HepG2 (cell line): ENCODE data around the gene PSMC5. TPM values are rescaled to one million over a fixed set of nuclear protein-coding genes. Genes with fewer than 3 reads are reported as not detected.

Experiments used
- DMTF1 ChIP-seq: sonication (generic); formaldehyde crosslinking; IDR thresholded peaks from 2 replicates; pipeline ENCODE4 v1.4.0; 2020; ENCODE audit warnings: mild to moderate bottlenecking, missing genetic modification reagents
- FOSL1 ChIP-seq: sonication (generic); formaldehyde crosslinking; IDR thresholded peaks from 2 replicates; pipeline ENCODE4 v1.9.0; 2021; ENCODE audit warnings: missing genetic modification reagents, borderline replicate concordance
- FOXM1 ChIP-seq: sonication (generic); formaldehyde crosslinking; IDR thresholded peaks from 2 replicates; pipeline ENCODE4 v1.5.0; 2020; ENCODE audit warnings: missing genetic modification reagents
- FOXP4 ChIP-seq: sonication (generic); formaldehyde crosslinking; IDR thresholded peaks from 2 replicates; pipeline ENCODE4 v1.4.0; 2020; ENCODE audit warnings: missing genetic modification reagents
- KDM1A ChIP-seq: IDR thresholded peaks from 2 replicates; pipeline ENCODE4 v1.6.1; 2016; ENCODE audit warnings: missing compliant biosample characterization
- KDM5B ChIP-seq: sonication (generic); formaldehyde crosslinking; IDR thresholded peaks from 2 replicates; pipeline ENCODE4 v1.4.0; 2020; ENCODE audit warnings: missing genetic modification reagents, mild to moderate bottlenecking, borderline replicate concordance
- LBX2 ChIP-seq: sonication (generic); formaldehyde crosslinking; IDR thresholded peaks from 2 replicates; pipeline ENCODE4 v1.5.0; 2020; ENCODE audit warnings: missing genetic modification reagents, mild to moderate bottlenecking, borderline replicate concordance
- MIER3 ChIP-seq: IDR thresholded peaks from 2 replicates; pipeline ENCODE4 v1.6.1; 2016; ENCODE audit warnings: missing compliant biosample characterization, borderline replicate concordance
- MLX ChIP-seq: IDR thresholded peaks from 2 replicates; pipeline ENCODE4 v1.6.1; 2016
- POLR2AphosphoS5 ChIP-seq: IDR thresholded peaks from 2 replicates; pipeline ENCODE4 v1.6.1; 2012; ENCODE audit warnings: low read depth, low read length
- RAD21 ChIP-seq: fragments of 450-650 bp; formaldehyde crosslinking; IDR thresholded peaks from 2 replicates; pipeline ENCODE4 v1.5.0; 2020; ENCODE audit warnings: mild to moderate bottlenecking
- RFX1 ChIP-seq: fragments of 450-650 bp; IDR thresholded peaks from 2 replicates; pipeline ENCODE4 v1.6.1; 2017
- SAP130 ChIP-seq: IDR thresholded peaks from 2 replicates; pipeline ENCODE4 v1.6.1; 2016; ENCODE audit warnings: low read depth
- SETDB1 ChIP-seq: sonication (generic); formaldehyde crosslinking; IDR thresholded peaks from 2 replicates; pipeline ENCODE4 v1.5.1; 2020; ENCODE audit warnings: missing genetic modification reagents, mild to moderate bottlenecking, borderline replicate concordance
- SMAD9 ChIP-seq: sonication (generic); formaldehyde crosslinking; IDR thresholded peaks from 2 replicates; pipeline ENCODE4 v1.5.1; 2020; ENCODE audit warnings: mild to moderate bottlenecking, missing genetic modification reagents
- USF2 ChIP-seq, 2 experiments: sonication (generic) in 1 of 2; formaldehyde crosslinking in 1 of 2; IDR thresholded peaks; 2 replicates each; pipeline versions ENCODE4 v1.5.1 to v1.6.1; 2011 to 2020; ENCODE audit warnings: borderline replicate concordance in 1 of 2, low read depth in 1 of 2, low read length in 1 of 2, mild to moderate bottlenecking in 1 of 2, missing genetic modification reagents in 1 of 2, moderate library complexity in 1 of 2
- ZMAT3 ChIP-seq: sonication (generic); formaldehyde crosslinking; conservative IDR thresholded peaks from 2 replicates; pipeline ENCODE4 v1.7.0; 2021; ENCODE audit warnings: missing genetic modification reagents
- ZUFSP ChIP-seq: sonication (generic); formaldehyde crosslinking; IDR thresholded peaks from 2 replicates; pipeline ENCODE4 v1.9.0; 2021; ENCODE audit warnings: missing genetic modification reagents, mild to moderate bottlenecking, borderline replicate concordance
- polyA plus RNA-seq, 8 experiments: library from polyadenylated mRNA; depleted of rRNA in 3 of 8; stranded (reverse) in 7 of 8; unstranded in 1 of 8; fragments of >200 nt; fragmentation: Illumina TruSeq in 4 of 8; extraction: Trizol in 4 of 8; gene quantifications; 2 replicates each; pipeline versions ENCODE4 v1.2.1 to v1.2.3, GENCODE V29; 2011 to 2016; ENCODE audit warnings: low read depth in 4 of 8, missing spikeins in 1 of 8, mixed read lengths in 1 of 8; ENCODE audit not compliant: insufficient read depth in 1 of 8
- total RNA-seq, 5 experiments: library from RNA; depleted of rRNA; stranded (reverse); fragments of >200 nt; fragmentation: Illumina TruSeq; extraction: Trizol; gene quantifications; 2 replicates each; pipeline ENCODE4 v1.2.3, GENCODE V29; 2016; ENCODE audit warnings: low read depth in 1 of 5

PSMC5 gene
- total and polyA plus RNA-seq, 2 of the 13 experiments (the other 11 are each of a cell fraction or from before 2014, with no cell fraction given), result 35.3 to 128 TPM

GRCh38 chr17:63842540-63843386 lies 15.5 kb downstream of the PSMC5 start, which contains the start of gene SMARCD2 (continued):
- TF ChIP-seq USF2 (IDR thresholded peaks at IDR 0.05; ENCODE audit: low read depth, low read length), result no peak
- TF ChIP-seq USF2 (CRISPR knock-in tag; IDR thresholded peaks at IDR 0.05; ENCODE audit: borderline replicate concordance), result peak; percentile 58; the same call in 1 of the 2 replicates
- peak; percentile 95 for TF ChIP-seq RAD21 (CRISPR knock-in tag)
- TF ChIP-seq MLX (CRISPR knock-in tag), result 0 out of 2 replicates have a peak, but pooled peaks have one; percentile 31
- TF ChIP-seq ZUFSP (CRISPR knock-in tag), result no peak
- TF ChIP-seq FOXM1 (CRISPR knock-in tag), result 0 out of 2 replicates have a peak, but pooled peaks have one; percentile 45
- TF ChIP-seq KDM5B (CRISPR knock-in tag), result peak; percentile 83
- peak; percentile 92 for TF ChIP-seq ZMAT3
- peak; percentile 86; the same call in 1 of the 2 replicates for TF ChIP-seq MIER3 (CRISPR knock-in tag)
- 0 out of 2 replicates have a peak, but pooled peaks have one; percentile 54 for TF ChIP-seq FOSL1 (CRISPR knock-in tag)
- TF ChIP-seq SMAD9, result no peak
- peak; percentile 25; the same call in 1 of the 2 replicates for TF ChIP-seq DMTF1
- TF ChIP-seq RFX1, result no peak
- TF ChIP-seq POLR2AphosphoS5, result peak; percentile 84
- TF ChIP-seq SETDB1 (CRISPR knock-in tag), result no peak
- TF ChIP-seq KDM1A, result peak; percentile 84
- TF ChIP-seq FOXP4 (CRISPR knock-in tag), result peak; percentile 83
- peak; percentile 56; the same call in 1 of the 2 replicates for TF ChIP-seq LBX2 (CRISPR knock-in tag)
- peak; percentile 93 for TF ChIP-seq SAP130 (CRISPR knock-in tag)
